Adrenal gland (tissue), 5 donors: ENCODE results near the gene SLIT3.

ENCODE experiments used
- CTCF ChIP-seq, 6 experiments: fragments of 450-650 bp in 4 of 6; fragments of 200-600 bp in 2 of 6; sonication (generic) in 1 of 6; IDR thresholded peaks; 1 replicate in 5 of 6; 2 replicates in 1 of 6; pipeline versions ENCODE4 v1.5.1 to v1.8.0; 2016 to 2021; ENCODE audit warnings: antibody characterized with exemption in 6 of 6, mild to moderate bottlenecking in 2 of 6, moderate library complexity in 1 of 6
- POLR2A ChIP-seq, 2 donors: fragments of 450-650 bp; IDR thresholded peaks; one replicate each; pipeline ENCODE4 v1.6.1; 2017; ENCODE audit warnings: antibody characterized with exemption in 2 of 2, mild to moderate bottlenecking in 2 of 2, moderate library complexity in 1 of 2
- donor health status: DM: no; HTN: no; CAD: no.

- TF ChIP-seq CTCF (IDR thresholded peaks at IDR 0.05) (no peak), POLR2A (IDR thresholded peaks at IDR 0.05) (no peak)
These were observed 483.3 kb downstream of the SLIT3 start for GRCh38 chr5:168817591-168817990.
